Stimulated activated CD8-positive, alpha-beta memory T cell treated with anti-CD3 and anti-CD28 coated beads, Interleukin-4, amount 100 ng/mL, for 48 hours (primary cell): ENCODE measurements around the gene FBLN1.
"Not testable (repeated sequence)": the region's sequence is repeated elsewhere in the genome, so short reads cannot be mapped to it uniquely, and the experiment has no call there.

Source experiments
- DNase-seq: peaks from one replicate; pipeline ENCODE4 v3.0.0-alpha.2; 2020

FBLN1 gene

GRCh38 chr22:45616432-45616831 lies 113.7 kb downstream of the FBLN1 start:
- no peak for DNase-seq

GRCh38 chr22:45617948-45618347 lies 115.3 kb downstream of the FBLN1 start:
- DNase-seq: no peak

GRCh38 chr22:45620706-45621105 lies 118.0 kb downstream of the FBLN1 start:
- no peak for DNase-seq

GRCh38 chr22:45621836-45622600 lies 119.3 kb downstream of the FBLN1 start:
- DNase-seq: no peak

GRCh38 chr22:45623464-45624145 lies 120.9 kb downstream of the FBLN1 start:
- not testable (repeated sequence) for DNase-seq

GRCh38 chr22:45626198-45626651 lies 123.5 kb downstream of the FBLN1 start:
- no peak for DNase-seq

- no peak for DNase-seq
Observed at GRCh38 chr22:45627489-45628233, 125.0 kb downstream of the FBLN1 start.

GRCh38 chr22:45628515-45628914 lies 125.8 kb downstream of the FBLN1 start:
- DNase-seq: no peak

- DNase-seq: no peak
Observed at GRCh38 chr22:45629469-45630089, 126.9 kb downstream of the FBLN1 start.

GRCh38 chr22:45630436-45630835 lies 127.8 kb downstream of the FBLN1 start:
- DNase-seq: no peak

- no peak for DNase-seq
Observed at GRCh38 chr22:45631140-45631840, 128.6 kb downstream of the FBLN1 start.

- DNase-seq: no peak
Observed at GRCh38 chr22:45631841-45632238, 129.2 kb downstream of the FBLN1 start.

GRCh38 chr22:45632791-45633515 lies 130.3 kb downstream of the FBLN1 start:
- no peak for DNase-seq

GRCh38 chr22:45636683-45637082 lies 134.0 kb downstream of the FBLN1 start:
- no peak for DNase-seq

GRCh38 chr22:45638197-45638596 lies 135.5 kb downstream of the FBLN1 start:
- no peak for DNase-seq

- no peak for DNase-seq
Observed at GRCh38 chr22:45638834-45639746, 136.4 kb downstream of the FBLN1 start.

GRCh38 chr22:45639747-45640102 lies 137.0 kb downstream of the FBLN1 start:
- no peak for DNase-seq

- DNase-seq: no peak
Observed at GRCh38 chr22:45640291-45640940, 137.7 kb downstream of the FBLN1 start.

- DNase-seq: no peak
Observed at GRCh38 chr22:45640941-45641621, 138.4 kb downstream of the FBLN1 start.

GRCh38 chr22:45642986-45643385 lies 140.3 kb downstream of the FBLN1 start:
- no peak for DNase-seq
